Activated B cell treated with CpG ODN at 0.5 μM for 24 hours (primary cell): ENCODE results near the gene DCC. TPM values are rescaled to one million over a fixed set of nuclear protein-coding genes. Genes with fewer than 3 reads are reported as not detected.

Experiments used
- ATAC-seq: fragments of 200-7000 bp; cut with Tn5 transposase; one replicate; pipeline ENCODE4 v1.10.0; 2021; ENCODE audit warnings: low read depth, mild to moderate bottlenecking, moderate library complexity
- CTCF ChIA-PET: fragments of 350-600 bp; sonication (Branson Sonifier 250); formaldehyde crosslinking; loops from one replicate; lab custom pipeline; 2021; ENCODE audit warnings: antibody characterized with exemption; lab: Charles Lee
- POLR2A ChIA-PET: fragments of 350-600 bp; sonication (Branson Sonifier 250); formaldehyde crosslinking; loops from one replicate; lab custom pipeline; 2021; ENCODE audit warnings: antibody characterized with exemption; lab: Charles Lee
- DNase-seq: peaks from one replicate; pipeline ENCODE4 v3.0.0; 2022
- H3K27ac Mint-ChIP-seq: one replicate; pipeline ENCODE4 v1.8.0; 2020; ENCODE audit warnings: mixed read lengths
- H3K27me3 Mint-ChIP-seq: one replicate; pipeline ENCODE4 v1.8.0; 2021; ENCODE audit warnings: mixed read lengths
- H3K36me3 Mint-ChIP-seq: one replicate; pipeline ENCODE4 v1.8.0; 2021; ENCODE audit warnings: low read depth, mixed read lengths
- H3K4me1 Mint-ChIP-seq: one replicate; pipeline ENCODE4 v1.8.0; 2021; ENCODE audit warnings: mixed read lengths
- H3K4me3 Mint-ChIP-seq: one replicate; pipeline ENCODE4 v1.8.0; 2020; ENCODE audit warnings: mild to moderate bottlenecking, mixed read lengths
- H3K9me3 Mint-ChIP-seq: one replicate; pipeline ENCODE4 v1.8.0; 2020; ENCODE audit warnings: mixed read lengths
- intact Hi-C: fragments of 100-400 bp; cut with micrococcal nuclease; formaldehyde crosslinking; loops from one replicate; pipeline ENCODE4 v1.15.1; 2024
- total RNA-seq: library from RNA; stranded (reverse); gene quantifications from 2 replicates; pipeline ENCODE4 v1.2.3, GENCODE V29; 2022
- TF ChIP-seq, protein P1 (sequence below): fragments of 200-600 bp; IDR thresholded peaks from one replicate; pipeline ENCODE4 v1.8.0; 2022; ENCODE audit warnings: antibody characterized with exemption, mild to moderate bottlenecking

The DCC gene
- total RNA-seq, 1 donor from 2014 or later = not detected

DNA sequence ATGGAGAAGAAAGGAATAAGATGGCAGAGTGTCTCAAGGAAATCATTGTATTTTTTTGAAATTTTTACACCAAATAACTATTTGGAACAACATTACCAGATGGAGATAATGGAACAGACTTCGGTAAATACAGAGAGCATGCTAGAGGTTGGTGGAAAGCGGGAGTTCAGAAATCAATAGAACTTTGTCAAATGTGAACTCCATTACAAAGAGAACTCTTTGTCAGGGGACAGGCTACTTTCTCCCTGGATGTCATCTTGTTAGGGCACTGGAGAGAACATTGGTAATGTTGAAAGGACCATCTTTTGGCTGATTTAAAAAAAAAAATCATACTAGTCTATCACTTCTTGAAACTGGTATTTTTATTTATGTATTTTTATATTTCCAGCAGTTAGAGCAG is 30.8 kb downstream of the DCC start:
- TF ChIP-seq, protein P1, sequence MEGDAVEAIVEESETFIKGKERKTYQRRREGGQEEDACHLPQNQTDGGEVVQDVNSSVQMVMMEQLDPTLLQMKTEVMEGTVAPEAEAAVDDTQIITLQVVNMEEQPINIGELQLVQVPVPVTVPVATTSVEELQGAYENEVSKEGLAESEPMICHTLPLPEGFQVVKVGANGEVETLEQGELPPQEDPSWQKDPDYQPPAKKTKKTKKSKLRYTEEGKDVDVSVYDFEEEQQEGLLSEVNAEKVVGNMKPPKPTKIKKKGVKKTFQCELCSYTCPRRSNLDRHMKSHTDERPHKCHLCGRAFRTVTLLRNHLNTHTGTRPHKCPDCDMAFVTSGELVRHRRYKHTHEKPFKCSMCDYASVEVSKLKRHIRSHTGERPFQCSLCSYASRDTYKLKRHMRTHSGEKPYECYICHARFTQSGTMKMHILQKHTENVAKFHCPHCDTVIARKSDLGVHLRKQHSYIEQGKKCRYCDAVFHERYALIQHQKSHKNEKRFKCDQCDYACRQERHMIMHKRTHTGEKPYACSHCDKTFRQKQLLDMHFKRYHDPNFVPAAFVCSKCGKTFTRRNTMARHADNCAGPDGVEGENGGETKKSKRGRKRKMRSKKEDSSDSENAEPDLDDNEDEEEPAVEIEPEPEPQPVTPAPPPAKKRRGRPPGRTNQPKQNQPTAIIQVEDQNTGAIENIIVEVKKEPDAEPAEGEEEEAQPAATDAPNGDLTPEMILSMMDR = no peak
- H3K4me3 Mint-ChIP-seq = no peak overlapping the region
- H3K27me3 Mint-ChIP-seq = no peaks in the 10 kb centered on the region
- ATAC-seq (no peak), DNase-seq (no peak)
- no peaks in the 10 kb centered on the region for H3K9me3 Mint-ChIP-seq
- no peak overlapping the region for H3K27ac Mint-ChIP-seq
- POLR2A ChIA-PET = no interaction called here
- no peaks in the 10 kb centered on the region for H3K36me3 Mint-ChIP-seq
- CTCF ChIA-PET = no interaction called here
- intact Hi-C loops = no loop called here
- H3K4me1 Mint-ChIP-seq = no peaks in the 10 kb centered on the region

DNA sequence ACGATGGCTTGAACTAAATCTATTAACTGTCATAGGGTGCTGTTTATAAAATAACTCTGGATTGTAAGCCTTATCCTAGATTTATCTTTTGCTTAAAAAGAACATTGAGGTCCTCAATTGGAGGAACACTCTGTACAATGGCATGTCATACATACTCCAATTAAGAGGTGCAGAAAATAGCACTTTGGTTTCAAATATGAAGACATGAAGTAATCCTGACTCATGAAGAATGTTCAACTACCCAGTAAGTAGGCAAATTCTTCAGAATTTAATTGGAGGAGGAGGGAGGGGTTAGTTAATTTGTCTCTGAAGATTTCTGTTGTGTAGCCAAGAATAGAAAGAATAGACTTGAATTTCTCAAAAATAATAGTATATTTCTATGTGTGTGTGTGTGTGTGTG is 36.1 kb downstream of the DCC start:
- TF ChIP-seq, protein P1 = no peak
- Mint-ChIP-seq H3K27ac (no peak overlapping the region), H3K4me3 (no peak overlapping the region), H3K9me3 (no peaks in the 10 kb centered on the region), H3K4me1 (no peaks in the 10 kb centered on the region), H3K36me3 (no peaks in the 10 kb centered on the region), H3K27me3 (no peaks in the 10 kb centered on the region)
- ATAC-seq = no peak
- intact Hi-C loops = no loop called here
- CTCF ChIA-PET = no interaction called here
- DNase-seq = no peak
- POLR2A ChIA-PET = no interaction called here

DNA sequence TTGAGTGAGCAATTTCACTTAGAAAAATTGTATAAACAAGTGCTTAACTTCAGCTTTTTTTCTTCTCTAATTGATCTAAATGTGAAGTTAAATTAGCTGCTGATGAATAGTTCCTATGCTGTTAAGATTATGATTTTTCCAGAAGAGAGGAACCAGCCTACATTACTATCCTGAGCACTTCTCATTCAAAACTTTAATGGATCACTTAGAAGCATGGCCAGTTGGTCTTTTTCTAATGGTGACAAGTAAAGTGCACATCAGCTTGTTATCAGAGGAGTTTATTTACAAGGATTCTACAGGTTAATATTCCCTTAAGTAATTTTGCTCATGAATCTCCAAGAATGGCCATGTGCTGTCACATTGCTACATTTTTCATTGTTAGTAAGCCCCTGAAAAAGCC is 37.1 kb downstream of the DCC start:
- TF ChIP-seq, protein P1 = no peak
- CTCF ChIA-PET = no interaction called here
- Mint-ChIP-seq H3K4me1 (no peaks in the 10 kb centered on the region), H3K36me3 (no peaks in the 10 kb centered on the region), H3K27me3 (no peaks in the 10 kb centered on the region), H3K9me3 (no peaks in the 10 kb centered on the region), H3K27ac (no peak overlapping the region), H3K4me3 (no peak overlapping the region)
- intact Hi-C loops = no loop called here
- DNase-seq (no peak), ATAC-seq (no peak)
- POLR2A ChIA-PET = no interaction called here

DNA sequence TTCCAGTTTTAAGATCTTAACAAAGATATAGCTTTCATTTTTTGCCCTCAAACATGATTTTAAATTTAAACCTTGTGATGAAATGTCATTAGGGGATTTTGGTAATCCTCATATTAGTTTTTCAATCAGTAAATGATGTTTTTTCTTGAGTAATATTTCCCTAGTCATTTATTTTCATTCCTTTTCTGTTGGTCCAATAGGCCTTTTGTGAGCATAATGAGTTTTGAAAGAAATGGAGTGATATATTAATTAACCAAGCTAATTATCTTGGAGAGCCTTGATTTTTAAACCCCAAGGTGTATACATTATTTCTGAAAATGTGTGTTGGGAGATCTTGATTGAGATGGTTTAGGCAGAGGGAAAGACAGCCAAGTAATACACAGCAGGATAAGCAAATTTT is 46.3 kb downstream of the DCC start:
- Mint-ChIP-seq H3K4me1 (no peaks in the 10 kb centered on the region), H3K27me3 (no peaks in the 10 kb centered on the region), H3K9me3 (no peaks in the 10 kb centered on the region), H3K4me3 (no peak overlapping the region), H3K27ac (no peak overlapping the region), H3K36me3 (no peaks in the 10 kb centered on the region)
- POLR2A ChIA-PET = no interaction called here
- ATAC-seq (no peak), DNase-seq (no peak)
- TF ChIP-seq, protein P1 = no peak
- intact Hi-C loops = no loop called here
- CTCF ChIA-PET = no interaction called here

DNA sequence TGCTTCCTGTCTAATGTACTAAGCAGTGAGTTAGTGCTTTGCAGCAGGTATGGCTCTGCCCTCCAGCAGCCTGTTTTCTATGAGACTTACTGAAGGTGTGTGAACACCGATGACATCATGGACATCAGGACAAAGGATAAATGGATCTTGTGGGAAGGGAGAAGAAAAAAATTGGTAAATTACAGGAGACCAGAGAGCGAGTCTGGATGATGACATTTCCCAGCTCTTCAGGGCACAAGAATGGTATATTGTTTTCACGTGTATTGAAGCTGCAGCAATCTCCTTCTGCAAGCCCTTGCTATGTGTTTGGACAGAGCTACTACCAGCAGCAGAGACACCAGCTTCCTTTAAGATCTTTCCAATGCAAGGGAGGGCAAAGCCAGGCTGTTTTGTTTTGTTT is 47.2 kb downstream of the DCC start:
- no peak overlapping the region for H3K27ac Mint-ChIP-seq
- H3K27me3 Mint-ChIP-seq = no peaks in the 10 kb centered on the region
- no peak for ATAC-seq
- ChIA-PET POLR2A (no interaction called here), CTCF (no interaction called here)
- intact Hi-C loops = no loop called here
- no peak for DNase-seq
- no peak overlapping the region for H3K4me3 Mint-ChIP-seq
- H3K9me3 Mint-ChIP-seq = no peaks in the 10 kb centered on the region
- no peaks in the 10 kb centered on the region for H3K4me1 Mint-ChIP-seq
- TF ChIP-seq, protein P1 = no peak
- no peaks in the 10 kb centered on the region for H3K36me3 Mint-ChIP-seq
